GM13977 (cell line): ENCODE measurements around the gene KCND2.

Experiments
- DNase-seq: peaks from one replicate; pipeline ENCODE4 v3.0.0; 2012; ENCODE audit warnings: low spot score
- in situ Hi-C: fragments of 300-500 bp; cut with MboI; formaldehyde crosslinking; loops from one replicate; pipeline ENCODE4 v1.12.0; 2022; ENCODE audit warnings: low sequenced_read_pairs, low pct_unique_long_range_greater_than_20kb, mixed read lengths, inconsistent platforms; ENCODE audit not compliant: unreplicated experiment
- TF ChIP-seq, protein P1 (sequence below): IDR thresholded peaks from 2 replicates; pipeline ENCODE4 v1.5.1; 2012; ENCODE audit warnings: mild to moderate bottlenecking, control low read depth; ENCODE audit not compliant: insufficient read depth; ENCODE audit errors: extremely low read depth, missing control alignments

The KCND2 gene

GRCh38 chr7:120717166-120717565 is 444.2 kb downstream of the KCND2 start:
- no peak for DNase-seq
- in situ Hi-C loops: no loop called here
- TF ChIP-seq, protein P1, sequence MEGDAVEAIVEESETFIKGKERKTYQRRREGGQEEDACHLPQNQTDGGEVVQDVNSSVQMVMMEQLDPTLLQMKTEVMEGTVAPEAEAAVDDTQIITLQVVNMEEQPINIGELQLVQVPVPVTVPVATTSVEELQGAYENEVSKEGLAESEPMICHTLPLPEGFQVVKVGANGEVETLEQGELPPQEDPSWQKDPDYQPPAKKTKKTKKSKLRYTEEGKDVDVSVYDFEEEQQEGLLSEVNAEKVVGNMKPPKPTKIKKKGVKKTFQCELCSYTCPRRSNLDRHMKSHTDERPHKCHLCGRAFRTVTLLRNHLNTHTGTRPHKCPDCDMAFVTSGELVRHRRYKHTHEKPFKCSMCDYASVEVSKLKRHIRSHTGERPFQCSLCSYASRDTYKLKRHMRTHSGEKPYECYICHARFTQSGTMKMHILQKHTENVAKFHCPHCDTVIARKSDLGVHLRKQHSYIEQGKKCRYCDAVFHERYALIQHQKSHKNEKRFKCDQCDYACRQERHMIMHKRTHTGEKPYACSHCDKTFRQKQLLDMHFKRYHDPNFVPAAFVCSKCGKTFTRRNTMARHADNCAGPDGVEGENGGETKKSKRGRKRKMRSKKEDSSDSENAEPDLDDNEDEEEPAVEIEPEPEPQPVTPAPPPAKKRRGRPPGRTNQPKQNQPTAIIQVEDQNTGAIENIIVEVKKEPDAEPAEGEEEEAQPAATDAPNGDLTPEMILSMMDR: no peak

- in situ Hi-C loops: no loop called here
- TF ChIP-seq, protein P1: no peak
- DNase-seq: no peak
Observed at GRCh38 chr7:120718361-120718760, 445.4 kb downstream of the KCND2 start.

- in situ Hi-C loops: no loop called here
- TF ChIP-seq, protein P1: no peak
- no peak for DNase-seq
Observed at GRCh38 chr7:120720317-120720716, 447.3 kb downstream of the KCND2 start.

GRCh38 chr7:120723465-120724385 is 450.8 kb downstream of the KCND2 start:
- in situ Hi-C loops: no loop called here
- no peak for DNase-seq
- TF ChIP-seq, protein P1: no peak

GRCh38 chr7:120724448-120724847 is 451.5 kb downstream of the KCND2 start:
- TF ChIP-seq, protein P1: no peak
- no peak for DNase-seq
- in situ Hi-C loops: no loop called here

DNA sequence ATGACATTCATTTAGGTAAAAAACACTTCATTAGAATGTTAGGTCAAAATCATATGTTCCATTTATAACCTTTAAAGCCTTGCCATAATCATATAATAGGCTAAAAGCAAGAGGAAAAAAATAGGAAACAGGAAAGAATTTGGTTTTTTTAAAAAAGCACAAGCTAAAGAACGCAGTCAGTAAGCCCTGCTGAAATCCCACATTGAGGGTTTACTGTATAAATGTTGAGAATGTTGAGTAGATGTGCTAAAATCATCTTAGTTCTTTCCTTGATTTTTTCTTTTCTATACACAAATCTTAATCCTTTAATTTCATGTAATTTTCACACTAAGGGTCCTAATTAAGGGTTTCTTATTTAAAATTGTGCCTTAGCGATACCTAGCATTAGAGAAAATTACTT is 452.0 kb downstream of the KCND2 start:
- DNase-seq: no peak
- in situ Hi-C loops: loop anchor here (25.0 kb wide), 2 partner anchors 438 to 788 kb away; no protein-coding TSS in a partner anchor
- TF ChIP-seq, protein P1: no peak
